C4-2B (cell line): Measurements from ENCODE around the gene SUMF2.
"Not testable (repeated sequence)": the region's sequence is repeated elsewhere in the genome, so short reads cannot be mapped to it uniquely, and the experiment has no call there.

Experiments
- H3K27ac ChIP-seq: fragments of 450-650 bp; 2 replicates; pipeline ENCODE4 v1.5.1; 2017
- CTCF ChIP-seq: fragments of 450-650 bp; conservative IDR thresholded peaks from 2 replicates; pipeline ENCODE4 v1.5.1; 2017; ENCODE audit warnings: mild to moderate bottlenecking
- ZFX ChIP-seq: fragments of 450-650 bp; IDR thresholded peaks from 2 replicates; pipeline ENCODE4 v1.6.1; 2017

Gene SUMF2

GRCh38 chr7:56063882-56064625, at the start of gene SUMF2:
Gene SUMF2 (plus strand): TSS chr7:56064286. CDS start chr7:56064312, 26 bp downstream.
- peak within 1 kb of the TSS; percentile 100 for H3K27ac ChIP-seq
- TF ChIP-seq ZFX (peak; percentile 65; the same call in 1 of the 2 replicates), CTCF (peak; percentile 17)

GRCh38 chr7:56017015-56017414, 47.1 kb upstream of the SUMF2 start:
- not testable (repeated sequence) for H3K27ac ChIP-seq

- H3K27ac ChIP-seq: no peak overlapping the region
- no peak for TF ChIP-seq ZFX
- no peak for TF ChIP-seq CTCF
These were observed 44.6 kb upstream of the SUMF2 start for GRCh38 chr7:56019501-56019900.

GRCh38 chr7:56023500-56023899, 40.6 kb upstream of the SUMF2 start:
- no peak overlapping the region for H3K27ac ChIP-seq
- no peak for TF ChIP-seq ZFX
- no peak for TF ChIP-seq CTCF

- TF ChIP-seq ZFX: no peak
- TF ChIP-seq CTCF: no peak
- H3K27ac ChIP-seq: no peak overlapping the region
These were observed 37.5 kb upstream of the SUMF2 start for GRCh38 chr7:56026538-56026937.

GRCh38 chr7:56028942-56029630, 35.0 kb upstream of the SUMF2 start:
- TF ChIP-seq ZFX (no peak), CTCF (no peak)
- H3K27ac ChIP-seq: no peak overlapping the region

- TF ChIP-seq ZFX: no peak
- TF ChIP-seq CTCF: no peak
- no peak overlapping the region for H3K27ac ChIP-seq
These were observed 33.7 kb upstream of the SUMF2 start for GRCh38 chr7:56030340-56030739.

GRCh38 chr7:56031556-56031955, 32.5 kb upstream of the SUMF2 start:
- not testable (repeated sequence) for H3K27ac ChIP-seq

- H3K27ac ChIP-seq: not testable (repeated sequence)
These were observed 31.5 kb upstream of the SUMF2 start for GRCh38 chr7:56032578-56032977.
